ENCODE data around the gene HDAC4.

- no peak for TF ChIP-seq CTCF (conservative IDR thresholded peaks at IDR 0.05; ENCODE audit: low read length)
- TF ChIP-seq EZH2phosphoT487 (IDR thresholded peaks at IDR 0.05; ENCODE audit: borderline replicate concordance) = no peak
Measured at GRCh38 chr2:239066597-239066996, 334.2 kb downstream of the HDAC4 start.

Data from Loucy (cell line).